Activated CD4-positive, alpha-beta T cell treated with anti-CD3 and anti-CD28 coated beads for 36 hours (primary cell): ENCODE results near the gene RWDD1. TPM values are rescaled to one million over a fixed set of nuclear protein-coding genes. Genes with fewer than 3 reads are reported as not detected.
A peak's percentile ranks its signal among the peaks of the same experiment; 100 is the strongest.

Experiments used
- ATAC-seq: fragments of 200-7000 bp; cut with Tn5 transposase; one replicate; pipeline ENCODE4 v1.10.0; 2021; ENCODE audit warnings: mild to moderate bottlenecking, moderate library complexity
- CTCF ChIA-PET: fragments of 350-600 bp; sonication (Branson Sonifier 250); formaldehyde crosslinking; loops from one replicate; lab custom pipeline; 2021; ENCODE audit warnings: antibody characterized with exemption; lab: Charles Lee
- POLR2A ChIA-PET: fragments of 350-600 bp; sonication (Branson Sonifier 250); formaldehyde crosslinking; loops from one replicate; lab custom pipeline; 2021; ENCODE audit warnings: antibody characterized with exemption, inconsistent platforms; lab: Charles Lee
- DNase-seq: peaks from one replicate; pipeline ENCODE4 v3.0.0-alpha.2; 2020
- H3K27ac Mint-ChIP-seq: one replicate; pipeline ENCODE4 v1.8.0; 2021; ENCODE audit warnings: mixed read lengths
- H3K27me3 Mint-ChIP-seq: one replicate; pipeline ENCODE4 v1.8.0; 2021; ENCODE audit warnings: mixed read lengths
- H3K36me3 Mint-ChIP-seq: one replicate; pipeline ENCODE4 v1.8.0; 2021; ENCODE audit warnings: low read depth, mixed read lengths
- H3K4me1 Mint-ChIP-seq: one replicate; pipeline ENCODE4 v1.8.0; 2021; ENCODE audit warnings: mixed read lengths
- H3K4me3 Mint-ChIP-seq: one replicate; pipeline ENCODE4 v1.8.0; 2021; ENCODE audit warnings: mild to moderate bottlenecking, moderate library complexity, mixed read lengths
- H3K9me3 Mint-ChIP-seq: one replicate; pipeline ENCODE4 v1.8.0; 2021; ENCODE audit warnings: low read depth, mixed read lengths
- intact Hi-C, 2 experiments: fragments of 100-400 bp; cut with DNase I in 1 of 2; cut with micrococcal nuclease in 1 of 2; formaldehyde crosslinking; loops; one replicate each; pipeline versions ENCODE4 v1.14.2 to v1.15.1; 2022 to 2024; cut with DNase I, micrococcal nuclease
- total RNA-seq, 2 experiments: library from RNA; stranded (reverse); gene quantifications; one replicate each; pipeline ENCODE4 v1.2.3, GENCODE V29; 2021

RWDD1 gene
- total RNA-seq, 2 experiments from 2014 or later = 40.0 to 65.4 TPM

GRCh38 chr6:116605935-116606334 lies 34.6 kb downstream of the RWDD1 start:
- CTCF ChIA-PET = no interaction called here
- no peak overlapping the region for H3K4me3 Mint-ChIP-seq

GRCh38 chr6:116611056-116611455 lies 39.8 kb downstream of the RWDD1 start:
- intact Hi-C loops = no loop called here
- Mint-ChIP-seq H3K4me1 (peaks cover 4% of the 10 kb centered on the region), H3K9me3 (no peaks in the 10 kb centered on the region), H3K4me3 (no peak overlapping the region), H3K36me3 (no peaks in the 10 kb centered on the region), H3K27ac (no peak overlapping the region), H3K27me3 (peaks cover 6% of the 10 kb centered on the region)
- CTCF ChIA-PET = no interaction called here
- ATAC-seq (no peak), DNase-seq (no peak)
- POLR2A ChIA-PET = no interaction called here

More at GRCh38 chr6:116605935-116606334, 34.6 kb downstream of the RWDD1 start:
- DNase-seq = no peak
- Mint-ChIP-seq H3K9me3 (peaks cover 3% of the 10 kb centered on the region), H3K27ac (no peak overlapping the region), H3K27me3 (peaks cover under 1% of the 10 kb centered on the region), H3K36me3 (peaks cover 23% of the 10 kb centered on the region), H3K4me1 (no peaks in the 10 kb centered on the region)
- intact Hi-C loops = no loop called here
- POLR2A ChIA-PET = no interaction called here
- ATAC-seq = no peak

DNA sequence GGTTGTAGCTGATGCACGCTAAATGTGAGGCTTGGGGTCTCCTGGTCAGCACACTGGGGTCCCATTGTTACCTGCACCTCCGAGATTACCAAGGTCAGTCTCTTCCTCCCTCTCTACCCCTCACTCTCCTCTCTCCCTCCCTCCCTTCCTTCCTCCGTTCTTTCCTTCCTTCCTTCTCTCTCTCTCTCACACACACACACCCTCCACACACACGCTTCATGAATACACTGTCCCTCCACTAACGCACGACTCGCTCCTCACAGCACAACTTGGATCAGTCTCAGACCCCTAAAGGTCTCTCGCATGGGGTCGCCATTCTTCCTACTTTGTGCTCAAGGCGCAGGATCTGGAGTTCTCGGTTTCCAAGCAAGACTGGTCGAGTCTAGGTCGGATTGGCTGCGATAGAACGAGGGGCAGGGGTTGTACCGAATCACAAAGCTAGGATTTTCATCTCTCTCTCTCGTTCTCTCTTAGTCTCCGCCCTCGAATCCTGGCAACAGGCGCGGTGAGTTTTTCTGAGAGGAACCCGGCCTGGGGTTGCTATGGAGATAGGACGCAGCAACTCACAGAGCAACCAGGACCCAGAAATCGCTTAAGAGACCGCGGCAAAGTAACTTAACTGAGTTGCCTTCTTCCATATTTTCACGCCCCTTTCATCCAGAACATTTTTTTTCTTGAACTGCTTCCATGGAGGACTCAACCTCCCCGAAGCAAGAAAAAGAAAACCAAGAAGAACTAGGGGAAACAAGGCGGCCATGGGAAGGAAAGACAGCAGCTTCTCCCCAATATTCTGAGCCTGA lies 44.8 kb downstream of the RWDD1 start, which contains the start of gene RSPH4A:
RSPH4A (plus strand) TSS at position 543 of the 800 bp plus-strand sequence; CDS start at position 688, 145 bp downstream.
- Mint-ChIP-seq H3K4me1 (peaks cover 15% of the 10 kb centered on the region), H3K4me3 (peak within 1 kb of the TSS; percentile 78), H3K36me3 (no peaks in the 10 kb centered on the region), H3K27me3 (peaks cover 7% of the 10 kb centered on the region), H3K27ac (peak within 1 kb of the TSS; percentile 22), H3K9me3 (no peaks in the 10 kb centered on the region)
- ChIA-PET POLR2A (interaction anchor here (1.5 kb wide), 1 partner anchor 336 kb away, joined by 3 read pairs; the partner anchor contains the start of gene TSPYL1), CTCF (interaction anchor here (0.6 to 1.7 kb wide), 3 partner anchors 14 to 55 kb away, joined by 3 to 8 read pairs (median 3); no protein-coding TSS in a partner anchor)
- intact Hi-C loops = loop anchor here (1.0 kb wide), 1 partner anchor 45 kb away; the partner anchor contains the start of gene RWDD1 (in 2 of the 2)
- DNase-seq (peak; percentile 85), ATAC-seq (peak; percentile 99)

- DNase-seq = peak; percentile 35
- peaks cover 7% of the 10 kb centered on the region for H3K27me3 Mint-ChIP-seq
Observed at GRCh38 chr6:116616737-116617053, 45.4 kb downstream of the RWDD1 start.

DNA sequence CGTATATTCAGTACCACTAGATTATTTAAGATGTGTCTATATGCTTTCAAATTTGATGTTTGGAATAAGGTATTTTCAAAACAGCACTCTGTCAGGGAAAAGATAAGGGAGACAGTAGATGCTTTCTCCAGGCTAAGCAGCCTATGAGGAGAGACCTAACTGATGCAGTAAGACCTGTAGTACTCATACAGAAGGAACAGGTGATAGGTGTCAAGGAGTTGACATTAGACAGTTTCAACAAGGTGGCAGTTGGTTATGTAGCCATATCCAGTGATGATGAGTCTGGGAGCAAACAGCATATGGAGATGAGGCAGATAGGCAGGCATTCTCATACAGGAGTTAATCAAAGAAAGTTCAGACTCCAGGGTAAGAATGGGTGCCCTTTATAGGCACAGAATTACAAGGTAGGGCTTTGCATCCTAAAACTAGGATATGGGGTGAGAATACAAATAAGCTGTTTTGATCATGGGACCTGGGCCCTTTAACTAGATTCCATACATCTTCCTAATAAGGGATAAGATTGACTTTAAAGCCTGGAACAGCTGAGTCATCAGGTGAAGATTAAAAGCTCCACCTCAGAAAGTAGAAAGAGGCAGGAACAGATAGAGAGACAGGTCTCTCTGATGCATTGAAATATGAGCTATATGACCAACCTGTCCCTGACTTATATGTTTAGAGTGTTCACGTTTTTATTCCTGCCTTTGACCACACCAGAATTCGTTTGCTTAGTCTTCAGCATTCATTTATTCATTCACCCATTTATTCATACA lies 52.9 kb downstream of the RWDD1 start:
- Mint-ChIP-seq H3K27me3 (no peaks in the 10 kb centered on the region), H3K4me3 (no peak overlapping the region), H3K36me3 (no peaks in the 10 kb centered on the region), H3K27ac (no peak overlapping the region), H3K4me1 (no peaks in the 10 kb centered on the region), H3K9me3 (no peaks in the 10 kb centered on the region)
- intact Hi-C loops = no loop called here
- ATAC-seq = no peak
- DNase-seq = no peak
- CTCF ChIA-PET = interaction anchor here (1.1 kb wide), 1 partner anchor 12 kb away, joined by 5 read pairs; no protein-coding TSS in a partner anchor
- POLR2A ChIA-PET = no interaction called here

More at GRCh38 chr6:116616737-116617053, 45.4 kb downstream of the RWDD1 start:
- Mint-ChIP-seq H3K4me3 (peak overlapping the region; percentile 78), H3K4me1 (peaks cover 15% of the 10 kb centered on the region), H3K36me3 (no peaks in the 10 kb centered on the region), H3K27ac (peak overlapping the region; percentile 22), H3K9me3 (no peaks in the 10 kb centered on the region)
- intact Hi-C loops = loop anchor here (1.0 kb wide), 1 partner anchor 45 kb away; the partner anchor contains the start of gene RWDD1 (in 2 of the 2)
- ChIA-PET POLR2A (interaction anchor here (0.6 to 1.5 kb wide), 2 partner anchors 50 to 337 kb away, joined by 3 read pairs; partner anchors contain the start of gene TSPYL1), CTCF (interaction anchor here (1.1 to 1.7 kb wide), 3 partner anchors 9 to 56 kb away, joined by 3 to 8 read pairs (median 5); no protein-coding TSS in a partner anchor)
- peak; percentile 21 for ATAC-seq

DNA sequence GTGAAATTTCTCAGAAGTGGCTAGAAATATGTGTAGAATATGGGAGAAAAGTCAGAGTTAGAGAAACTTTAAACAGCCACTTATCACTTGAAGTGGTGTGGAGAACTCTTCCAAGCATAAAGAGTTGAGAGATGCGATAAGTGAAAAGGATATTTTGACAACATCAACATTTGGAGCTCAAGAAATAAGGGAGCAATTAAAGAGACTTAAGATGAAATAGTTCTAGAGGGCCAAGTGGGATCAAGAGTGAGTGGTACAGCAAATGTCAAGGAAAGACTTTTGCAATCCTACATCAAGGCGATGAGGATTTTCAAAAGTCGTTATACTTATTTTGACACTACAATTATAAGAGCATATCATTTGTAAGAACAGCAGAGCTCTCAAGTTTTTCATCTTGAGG lies 54.6 kb downstream of the RWDD1 start:
- Mint-ChIP-seq H3K4me3 (no peak overlapping the region), H3K27me3 (no peaks in the 10 kb centered on the region), H3K9me3 (no peaks in the 10 kb centered on the region), H3K36me3 (no peaks in the 10 kb centered on the region), H3K27ac (no peak overlapping the region), H3K4me1 (no peaks in the 10 kb centered on the region)
- ATAC-seq (no peak), DNase-seq (no peak)
- ChIA-PET CTCF (interaction anchor here (1.0 kb wide), 1 partner anchor 9 kb away, joined by 5 read pairs; no protein-coding TSS in a partner anchor), POLR2A (no interaction called here)
- intact Hi-C loops = no loop called here

GRCh38 chr6:116629563-116629981 lies 58.3 kb downstream of the RWDD1 start:
- H3K27ac Mint-ChIP-seq = no peak overlapping the region
- POLR2A ChIA-PET = interaction anchor here (0.5 kb wide), 1 partner anchor 39 kb away, joined by 3 read pairs; the partner anchor contains the start of gene ZUP1

DNA sequence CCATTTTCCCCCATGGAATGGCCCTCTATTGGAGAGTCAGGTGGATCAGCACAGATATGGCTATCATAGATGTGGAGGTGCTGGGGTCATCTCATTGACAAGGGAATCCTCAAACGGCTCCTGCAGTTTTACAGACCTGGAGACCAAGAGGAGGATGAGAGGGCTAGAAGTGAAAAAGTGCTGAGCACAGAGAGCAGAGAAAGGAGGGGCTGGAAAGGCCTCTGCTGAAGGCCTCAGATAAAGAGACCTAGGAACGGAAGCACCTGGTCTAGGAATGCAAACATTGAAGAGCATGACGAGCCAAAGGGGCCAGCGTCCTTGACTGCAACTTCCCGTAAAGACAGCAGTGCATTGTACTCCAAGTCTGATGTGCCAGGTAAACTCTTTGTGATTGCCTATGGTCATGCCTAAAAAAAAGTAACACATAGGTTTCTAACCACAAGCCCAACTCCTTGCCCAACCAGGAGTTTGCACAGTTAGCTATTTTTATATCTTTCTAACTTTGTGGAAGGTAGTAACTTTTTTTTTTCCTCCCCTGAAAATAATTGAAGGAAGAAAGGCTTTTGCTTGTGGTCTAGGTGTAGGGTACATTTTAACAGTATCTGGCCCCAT lies 60.2 kb downstream of the RWDD1 start:
- ChIA-PET CTCF (no interaction called here), POLR2A (no interaction called here)
- ATAC-seq (no peak), DNase-seq (no peak)
- no peaks in the 10 kb centered on the region for H3K9me3 Mint-ChIP-seq
- H3K36me3 Mint-ChIP-seq = peaks cover 17% of the 10 kb centered on the region
- no peaks in the 10 kb centered on the region for H3K27me3 Mint-ChIP-seq
- no peak overlapping the region for H3K4me3 Mint-ChIP-seq
- H3K4me1 Mint-ChIP-seq = peaks cover 2% of the 10 kb centered on the region
- intact Hi-C loops = loop anchor here in 1 of 2 experiments (10.0 kb wide), 1 partner anchor 213 kb away; no protein-coding TSS in a partner anchor
- no peak overlapping the region for H3K27ac Mint-ChIP-seq

More at GRCh38 chr6:116629563-116629981, 58.3 kb downstream of the RWDD1 start:
- ATAC-seq = no peak
- Mint-ChIP-seq H3K27me3 (no peaks in the 10 kb centered on the region), H3K36me3 (peaks cover 10% of the 10 kb centered on the region), H3K9me3 (no peaks in the 10 kb centered on the region), H3K4me1 (no peaks in the 10 kb centered on the region), H3K4me3 (no peak overlapping the region)
- CTCF ChIA-PET = interaction anchor here (1.0 kb wide), 1 partner anchor 69 kb away, joined by 4 read pairs; no protein-coding TSS in a partner anchor
- DNase-seq = no peak
- intact Hi-C loops = no loop called here

- Mint-ChIP-seq H3K4me3 (no peak overlapping the region), H3K27ac (no peak overlapping the region), H3K27me3 (no peaks in the 10 kb centered on the region), H3K9me3 (no peaks in the 10 kb centered on the region), H3K4me1 (peaks cover 2% of the 10 kb centered on the region), H3K36me3 (peaks cover 24% of the 10 kb centered on the region)
- ChIA-PET CTCF (interaction anchor here (1.1 kb wide), 1 partner anchor 34 kb away, joined by 3 read pairs; no protein-coding TSS in a partner anchor), POLR2A (no interaction called here)
- intact Hi-C loops = loop anchor here in 1 of 2 experiments (10.0 kb wide), 1 partner anchor 211 kb away; no protein-coding TSS in a partner anchor
- no peak for DNase-seq
- peak; percentile 47 for ATAC-seq
Observed at GRCh38 chr6:116633685-116634084, 62.4 kb downstream of the RWDD1 start.
